ENCODE data around the gene PEX16. TPM values are rescaled to one million over a fixed set of nuclear protein-coding genes. Genes with fewer than 3 reads are reported as not detected.
A peak's percentile ranks its signal among the peaks of the same experiment; 100 is the strongest.

The PEX16 gene
- polyA plus RNA-seq, 2 donors: 18.9 to 29.1 TPM

DNA sequence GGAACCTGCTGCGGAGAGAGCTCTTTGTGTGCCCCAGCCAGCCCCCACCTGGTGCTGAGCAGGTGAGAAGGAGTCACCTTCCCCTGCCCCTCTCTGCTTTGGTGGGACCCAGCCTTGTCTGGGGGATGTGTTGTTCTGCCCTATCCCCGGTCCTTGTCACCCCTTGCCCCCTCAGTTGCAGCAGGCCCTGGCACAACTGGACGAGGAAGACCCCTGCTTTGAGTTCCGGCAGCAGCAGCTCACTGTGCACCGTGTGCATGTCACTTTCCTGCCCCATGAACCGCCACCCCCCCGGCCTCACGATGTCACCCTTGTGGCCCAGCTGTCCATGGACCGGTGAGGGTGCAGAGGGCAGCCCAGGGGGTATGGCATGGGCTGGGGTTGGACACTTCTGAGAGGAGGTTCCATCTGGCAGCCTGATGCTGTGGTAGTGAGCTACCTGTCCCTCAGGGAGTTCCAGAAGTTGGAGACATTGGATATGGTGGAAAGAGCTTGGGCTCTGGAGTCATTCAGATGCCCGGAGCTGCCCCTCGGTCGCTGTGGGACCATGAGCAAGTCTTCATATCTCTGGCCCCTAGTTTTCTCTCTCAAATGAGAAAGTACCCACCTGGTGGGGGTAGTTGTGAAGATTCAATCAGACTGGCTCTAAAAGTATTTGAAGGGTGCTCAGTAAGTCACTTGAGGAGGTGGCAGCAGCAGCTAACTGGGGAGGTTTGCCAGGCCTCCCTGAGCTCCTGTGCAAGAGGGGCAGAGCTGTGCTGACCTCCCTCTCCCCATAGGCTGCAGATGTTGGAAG, 9.1 kb upstream of the PEX16 start:
- Histone ChIP-seq H3K27ac (ENCODE audit: low read depth in 2 of 2, low read length in 1 of 2) (no peak overlapping the region), H3K4me1 (ENCODE audit: control insufficient read depth in 2 of 2, insufficient read depth in 2 of 2, low read length in 1 of 2) (peaks cover 10 to 25% of the 10 kb centered on the region in 2 donors), H3K27me3 (ENCODE audit: control insufficient read depth in 1 of 2, insufficient read depth in 2 of 2, low read length in 2 of 2) (no peaks in the 10 kb centered on the region), H3K4me3 (ENCODE audit: low read depth in 1 of 2, low read length in 2 of 2) (no peak overlapping the region), H3K36me3 (ENCODE audit: control insufficient read depth in 2 of 2, insufficient read depth in 2 of 2, low read length in 1 of 2) (peaks cover 3 to 10% of the 10 kb centered on the region in 2 donors), H3K9me3 (ENCODE audit: control insufficient read depth in 2 of 2, insufficient read depth in 1 of 2, low read depth in 1 of 2, low read length in 1 of 2) (no peaks in the 10 kb centered on the region)
- WGBS, 2 donors: 86 to 91% methylated on average over 12 of the region's 12 CpGs

DNA sequence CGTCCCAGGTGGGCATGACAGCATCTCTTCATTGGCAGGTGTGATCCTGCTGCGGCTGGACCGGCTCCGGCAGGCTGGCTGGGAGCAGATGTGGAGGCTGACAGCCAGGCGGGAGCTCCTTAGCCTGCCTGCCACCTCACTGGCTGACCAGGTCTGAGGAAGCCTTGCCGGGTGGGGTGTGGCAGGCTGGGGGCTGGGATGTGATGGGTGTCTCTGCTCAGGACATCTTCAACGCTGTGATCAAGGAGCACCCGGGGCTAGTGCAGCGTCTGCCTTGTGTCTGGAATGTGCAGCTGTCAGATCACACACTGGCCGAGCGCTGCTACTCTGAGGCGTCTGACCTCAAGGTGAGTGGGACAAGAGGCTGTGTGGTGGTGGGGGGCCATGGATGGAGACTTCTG, 8.3 kb upstream of the PEX16 start:
- Histone ChIP-seq H3K27me3 (ENCODE audit: control insufficient read depth in 1 of 2, insufficient read depth in 2 of 2, low read length in 2 of 2) (no peaks in the 10 kb centered on the region), H3K4me3 (ENCODE audit: low read depth in 1 of 2, low read length in 2 of 2) (no peak overlapping the region), H3K36me3 (ENCODE audit: control insufficient read depth in 2 of 2, insufficient read depth in 2 of 2, low read length in 1 of 2) (peaks cover 3 to 10% of the 10 kb centered on the region in 2 donors), H3K9me3 (ENCODE audit: control insufficient read depth in 2 of 2, insufficient read depth in 1 of 2, low read depth in 1 of 2, low read length in 1 of 2) (no peaks in the 10 kb centered on the region), H3K4me1 (ENCODE audit: control insufficient read depth in 2 of 2, insufficient read depth in 2 of 2, low read length in 1 of 2) (peaks cover 12 to 24% of the 10 kb centered on the region in 2 donors), H3K27ac (ENCODE audit: low read depth in 2 of 2, low read length in 1 of 2) (no peak overlapping the region)
- WGBS, 2 donors: 50 to 58% methylated on average over 12 of the region's 12 CpGs

DNA sequence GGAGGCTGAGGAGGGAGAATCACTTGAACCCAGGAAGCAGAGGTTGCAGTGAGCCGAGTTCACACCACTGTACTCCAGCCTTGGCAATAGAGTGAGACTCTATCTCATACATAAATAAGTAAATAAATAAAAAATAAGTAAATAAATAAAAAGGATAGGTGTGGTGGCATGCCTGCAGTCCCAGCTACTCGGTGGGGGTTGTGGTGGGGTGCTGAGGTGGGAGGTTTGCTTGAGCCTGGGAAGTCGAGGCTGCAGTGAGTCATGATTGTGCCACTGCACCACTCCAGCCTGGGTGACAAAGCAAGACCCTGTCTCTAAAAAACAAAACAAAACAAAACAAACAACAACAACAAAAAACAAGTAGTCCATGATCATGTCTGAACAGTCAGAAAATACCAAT, 7.9 kb upstream of the PEX16 start:
- no peaks in the 10 kb centered on the region for H3K9me3 ChIP-seq (ENCODE audit: control insufficient read depth in 2 of 2, insufficient read depth in 1 of 2, low read depth in 1 of 2, low read length in 1 of 2)
- peaks cover 3 to 10% of the 10 kb centered on the region in 2 donors for H3K36me3 ChIP-seq (ENCODE audit: control insufficient read depth in 2 of 2, insufficient read depth in 2 of 2, low read length in 1 of 2)
- H3K27me3 ChIP-seq (ENCODE audit: control insufficient read depth in 1 of 2, insufficient read depth in 2 of 2, low read length in 2 of 2): no peaks in the 10 kb centered on the region
- no peak overlapping the region for H3K4me3 ChIP-seq (ENCODE audit: low read depth in 1 of 2, low read length in 2 of 2)
- WGBS, 2 donors: 65 to 80% methylated on average over 3 of the region's 3 CpGs
- no peak overlapping the region for H3K27ac ChIP-seq (ENCODE audit: low read depth in 2 of 2, low read length in 1 of 2)
- H3K4me1 ChIP-seq (ENCODE audit: control insufficient read depth in 2 of 2, insufficient read depth in 2 of 2, low read length in 1 of 2): peaks cover 10 to 23% of the 10 kb centered on the region in 2 donors

DNA sequence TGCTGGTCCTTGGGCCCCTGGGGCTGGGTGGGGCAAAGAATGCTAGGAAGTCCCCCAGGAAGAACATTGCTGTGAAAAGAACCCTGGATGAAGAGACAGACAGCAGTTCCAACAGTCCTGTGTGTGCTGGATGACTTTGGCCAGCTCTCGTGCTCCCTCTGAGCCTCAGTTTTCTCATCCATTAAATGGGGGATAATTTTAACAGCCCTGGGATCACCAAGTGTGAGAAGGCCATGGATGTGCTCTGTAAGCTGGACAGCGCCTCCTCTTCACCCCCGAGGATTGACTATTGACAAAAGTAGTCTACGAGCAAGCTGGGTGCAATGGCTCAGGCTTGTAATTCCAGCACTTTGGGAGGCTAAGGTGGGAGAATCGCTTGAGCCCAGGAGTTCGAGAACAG, 7.2 kb upstream of the PEX16 start:
- Histone ChIP-seq H3K4me3 (ENCODE audit: low read depth in 1 of 2, low read length in 2 of 2) (no peak overlapping the region), H3K27me3 (ENCODE audit: control insufficient read depth in 1 of 2, insufficient read depth in 2 of 2, low read length in 2 of 2) (no peaks in the 10 kb centered on the region), H3K4me1 (ENCODE audit: control insufficient read depth in 2 of 2, insufficient read depth in 2 of 2, low read length in 1 of 2) (peaks cover 10 to 20% of the 10 kb centered on the region in 2 donors), H3K36me3 (ENCODE audit: control insufficient read depth in 2 of 2, insufficient read depth in 2 of 2, low read length in 1 of 2) (peaks cover 0 to 10% of the 10 kb centered on the region in 2 donors), H3K27ac (ENCODE audit: low read depth in 2 of 2, low read length in 1 of 2) (no peak overlapping the region), H3K9me3 (ENCODE audit: control insufficient read depth in 2 of 2, insufficient read depth in 1 of 2, low read depth in 1 of 2, low read length in 1 of 2) (no peaks in the 10 kb centered on the region)
- 80 to 84% methylated on average over 6 of the region's 6 CpGs for WGBS, 2 donors

DNA sequence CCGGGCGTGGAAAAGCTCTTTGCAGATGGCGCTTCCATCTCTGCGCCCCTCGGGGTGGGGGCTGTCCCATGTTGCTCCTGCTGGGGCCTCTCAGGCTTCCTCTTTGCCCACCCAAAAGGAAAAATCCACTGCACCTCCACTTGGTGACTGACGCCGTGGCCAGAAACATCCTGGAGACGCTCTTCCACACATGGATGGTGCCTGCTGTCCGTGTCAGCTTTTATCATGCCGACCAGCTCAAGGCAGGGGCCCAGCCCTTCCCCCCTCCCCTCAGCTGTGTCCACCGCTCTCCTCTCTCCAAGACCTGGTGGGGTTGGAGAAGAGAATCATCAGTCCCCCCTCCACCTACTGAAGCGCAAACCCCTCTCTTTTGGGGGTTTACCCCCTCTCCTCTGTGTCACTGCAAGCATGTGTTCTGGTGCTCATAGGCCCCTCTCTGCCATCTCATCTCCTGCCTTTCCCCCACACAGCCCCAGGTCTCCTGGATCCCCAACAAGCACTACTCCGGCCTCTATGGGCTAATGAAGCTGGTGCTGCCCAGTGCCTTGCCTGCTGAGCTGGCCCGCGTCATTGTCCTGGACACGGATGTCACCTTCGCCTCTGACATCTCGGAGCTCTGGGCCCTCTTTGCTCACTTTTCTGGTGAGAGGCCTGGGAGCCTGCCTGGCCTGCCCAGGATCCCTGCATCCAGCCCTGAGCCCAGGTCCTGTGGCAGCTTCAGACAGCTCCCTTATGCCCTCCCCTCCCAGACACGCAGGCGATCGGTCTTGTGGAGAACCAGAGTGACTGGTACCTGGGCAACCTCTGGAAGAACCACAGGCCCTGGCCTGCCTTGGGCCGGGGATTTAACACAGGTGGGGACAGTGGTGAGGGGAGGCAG, 6.6 kb upstream of the PEX16 start:
- no peak overlapping the region for H3K27ac ChIP-seq (ENCODE audit: low read depth in 2 of 2, low read length in 1 of 2)
- peaks cover 0 to 10% of the 10 kb centered on the region in 2 donors for H3K36me3 ChIP-seq (ENCODE audit: control insufficient read depth in 2 of 2, insufficient read depth in 2 of 2, low read length in 1 of 2)
- WGBS, 2 donors: 52 to 67% methylated on average over 22 of the region's 22 CpGs
- H3K9me3 ChIP-seq (ENCODE audit: control insufficient read depth in 2 of 2, insufficient read depth in 1 of 2, low read depth in 1 of 2, low read length in 1 of 2): no peaks in the 10 kb centered on the region
- H3K27me3 ChIP-seq (ENCODE audit: control insufficient read depth in 1 of 2, insufficient read depth in 2 of 2, low read length in 2 of 2): no peaks in the 10 kb centered on the region
- peaks cover 6 to 17% of the 10 kb centered on the region in 2 donors for H3K4me1 ChIP-seq (ENCODE audit: control insufficient read depth in 2 of 2, insufficient read depth in 2 of 2, low read length in 1 of 2)
- peak overlapping the region in 1 of 2 donors; percentile 9 for H3K4me3 ChIP-seq (ENCODE audit: low read depth in 1 of 2, low read length in 2 of 2)

DNA sequence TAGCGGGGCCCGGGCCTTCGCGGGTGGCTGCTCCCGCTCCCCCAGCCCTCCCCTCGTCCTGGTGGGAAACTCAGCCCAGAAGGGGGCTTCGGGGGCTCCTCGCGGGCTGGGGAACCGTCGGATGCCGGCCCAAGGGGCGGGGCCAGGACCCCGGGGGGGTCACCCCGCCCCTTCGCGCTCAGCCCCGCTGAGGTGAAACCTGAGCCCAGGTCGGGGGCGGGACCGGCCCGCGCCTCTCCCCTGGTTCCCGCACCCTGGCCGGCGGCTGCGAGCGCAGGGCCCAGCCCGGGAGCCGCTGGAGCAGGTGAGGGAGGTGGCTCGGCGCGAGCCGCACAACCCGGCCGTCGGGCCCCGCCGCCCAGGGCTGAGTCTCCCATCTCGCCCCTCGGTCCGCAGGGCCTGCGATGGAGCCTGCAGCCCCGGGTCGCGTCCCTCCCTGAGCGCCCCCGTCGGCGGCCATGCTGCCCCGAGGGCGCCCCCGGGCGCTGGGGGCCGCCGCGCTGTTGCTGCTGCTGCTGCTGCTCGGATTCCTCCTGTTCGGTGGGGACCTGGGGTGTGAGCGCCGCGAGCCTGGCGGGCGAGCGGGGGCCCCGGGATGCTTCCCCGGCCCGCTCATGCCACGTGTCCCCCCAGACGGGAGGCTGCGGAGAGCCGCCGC, 4.9 kb upstream of the PEX16 start, which contains the start of gene LARGE2:
Gene LARGE2, plus strand, starts transcription at position 232 of the 658 bp plus-strand sequence. Its CDS starts 227 bp downstream, at position 459.
- peaks cover 2 to 13% of the 10 kb centered on the region in 2 donors for H3K4me1 ChIP-seq (ENCODE audit: control insufficient read depth in 2 of 2, insufficient read depth in 2 of 2, low read length in 1 of 2)
- H3K27me3 ChIP-seq (ENCODE audit: control insufficient read depth in 1 of 2, insufficient read depth in 2 of 2, low read length in 2 of 2): no peaks in the 10 kb centered on the region
- peaks cover 0 to 6% of the 10 kb centered on the region in 2 donors for H3K36me3 ChIP-seq (ENCODE audit: control insufficient read depth in 2 of 2, insufficient read depth in 2 of 2, low read length in 1 of 2)
- H3K4me3 ChIP-seq (ENCODE audit: low read depth in 1 of 2, low read length in 2 of 2): peak within 1 kb of the TSS; percentile 51 to 57
- WGBS, 2 donors: 1 to 4% methylated on average over 32 to 73 of the region's 73 CpGs
- peak within 1 kb of the TSS in 1 of 2 donors; percentile 27 for H3K27ac ChIP-seq (ENCODE audit: low read depth in 2 of 2, low read length in 1 of 2)
- no peaks in the 10 kb centered on the region for H3K9me3 ChIP-seq (ENCODE audit: control insufficient read depth in 2 of 2, insufficient read depth in 1 of 2, low read depth in 1 of 2, low read length in 1 of 2)

DNA sequence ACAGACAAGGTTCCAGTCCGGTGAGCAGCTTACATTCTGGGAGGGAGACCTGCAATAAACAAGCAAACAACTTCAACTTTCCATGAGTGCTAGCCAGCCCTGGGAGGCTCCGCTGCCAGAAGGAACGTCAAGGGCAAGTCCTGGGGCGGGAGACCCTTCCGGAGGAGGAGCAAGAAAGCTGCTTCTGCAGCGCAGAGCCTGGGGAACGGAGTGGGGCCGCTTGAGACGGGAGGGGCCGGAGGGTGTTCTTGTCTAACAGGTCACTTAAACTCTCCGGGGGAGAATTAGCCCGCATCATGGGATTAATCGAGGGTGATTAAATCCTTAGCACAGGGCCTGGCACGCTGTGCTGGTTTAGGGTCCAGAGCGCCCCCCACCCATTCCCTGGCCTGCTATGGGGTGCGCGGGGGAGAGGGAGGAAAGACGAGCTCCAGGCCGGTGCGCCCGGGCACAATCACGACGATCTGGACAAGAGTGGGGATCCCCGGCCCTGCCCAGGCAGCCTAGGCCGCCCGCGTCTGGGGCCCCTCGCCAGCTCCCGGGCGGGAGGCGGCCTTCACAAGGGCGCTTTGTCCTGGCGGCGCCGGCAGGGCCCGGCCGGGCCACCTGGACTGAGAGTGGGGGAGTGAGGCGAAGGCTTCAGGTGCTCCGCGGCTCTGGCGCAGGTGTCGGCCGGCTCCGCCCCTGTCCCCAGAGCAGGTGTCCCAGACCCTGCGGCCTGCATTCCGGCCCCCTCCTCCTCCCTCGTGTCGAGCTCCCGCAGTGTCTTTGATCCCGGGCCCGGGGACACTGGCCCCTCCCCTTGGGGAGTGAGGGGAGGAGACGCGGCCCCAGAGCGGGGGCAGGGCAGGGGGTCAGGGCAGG, 4.1 kb upstream of the PEX16 start:
- peak overlapping the region; percentile 51 to 57 for H3K4me3 ChIP-seq (ENCODE audit: low read depth in 1 of 2, low read length in 2 of 2)
- H3K4me1 ChIP-seq (ENCODE audit: control insufficient read depth in 2 of 2, insufficient read depth in 2 of 2, low read length in 1 of 2): peaks cover 2 to 15% of the 10 kb centered on the region in 2 donors
- peak overlapping the region in 1 of 2 donors; percentile 27 for H3K27ac ChIP-seq (ENCODE audit: low read depth in 2 of 2, low read length in 1 of 2)
- H3K27me3 ChIP-seq (ENCODE audit: control insufficient read depth in 1 of 2, insufficient read depth in 2 of 2, low read length in 2 of 2): no peaks in the 10 kb centered on the region
- no peaks in the 10 kb centered on the region for H3K9me3 ChIP-seq (ENCODE audit: control insufficient read depth in 2 of 2, insufficient read depth in 1 of 2, low read depth in 1 of 2, low read length in 1 of 2)
- peaks cover 0 to 6% of the 10 kb centered on the region in 2 donors for H3K36me3 ChIP-seq (ENCODE audit: control insufficient read depth in 2 of 2, insufficient read depth in 2 of 2, low read length in 1 of 2)
- 20% methylated on average over 45 to 54 of the region's 54 CpGs for WGBS, 2 donors

GRCh38 chr11:45920531-45921477, 3.1 kb upstream of the PEX16 start:
- H3K4me3 ChIP-seq (ENCODE audit: low read depth in 1 of 2, low read length in 2 of 2): no peak overlapping the region
- no peaks in the 10 kb centered on the region for H3K36me3 ChIP-seq (ENCODE audit: control insufficient read depth in 2 of 2, insufficient read depth in 2 of 2, low read length in 1 of 2)
- no peaks in the 10 kb centered on the region for H3K27me3 ChIP-seq (ENCODE audit: control insufficient read depth in 1 of 2, insufficient read depth in 2 of 2, low read length in 2 of 2)
- peaks cover 2 to 19% of the 10 kb centered on the region in 2 donors for H3K4me1 ChIP-seq (ENCODE audit: control insufficient read depth in 2 of 2, insufficient read depth in 2 of 2, low read length in 1 of 2)
- H3K9me3 ChIP-seq (ENCODE audit: control insufficient read depth in 2 of 2, insufficient read depth in 1 of 2, low read depth in 1 of 2, low read length in 1 of 2): no peaks in the 10 kb centered on the region
- WGBS, 2 donors: 83 to 85% methylated on average over 6 of the region's 6 CpGs
- H3K27ac ChIP-seq (ENCODE audit: low read depth in 2 of 2, low read length in 1 of 2): no peak overlapping the region
